Panc1 (cell line): ENCODE data around the gene DCXR. TPM values are rescaled to one million over a fixed set of nuclear protein-coding genes. Genes with fewer than 3 reads are reported as not detected.

Source experiments
- ATAC-seq: fragments of 200-7000 bp; cut with Tn5 transposase; 2 replicates; pipeline ENCODE4 v1.9.1; 2020; ENCODE audit warnings: mild to moderate bottlenecking, moderate library complexity
- BruUV-seq: library from RNA; stranded (reverse); fragments of 400-500 nt; replicated peaks from 2 replicates; lab custom pipeline; 2021; lab: Mats Ljungman, UMichigan
- CTCF ChIA-PET: fragments of 300-600 bp; sonication (Branson Sonifier 250); formaldehyde crosslinking; loops from one replicate; lab custom pipeline; 2022; ENCODE audit warnings: antibody characterized with exemption; lab: Charles Lee
- POLR2A ChIA-PET: fragments of 300-600 bp; sonication (Branson Sonifier 250); formaldehyde crosslinking; loops from one replicate; lab custom pipeline; 2022; ENCODE audit warnings: antibody characterized with exemption; lab: Charles Lee
- DNase-seq: peaks from one replicate; pipeline ENCODE4 v3.0.0-alpha.2; 2010; ENCODE audit warnings: low read depth, low spot score
- H3K27ac ChIP-seq: 2 replicates; pipeline ENCODE4 v1.5.1; 2011; ENCODE audit warnings: mild to moderate bottlenecking, low read length, inconsistent platforms
- H3K27me3 ChIP-seq: fragments of 200-500 bp; sonication (Bioruptor generic); 2 replicates; pipeline ENCODE4 v1.6.0; 2014; ENCODE audit warnings: low read length, inconsistent platforms; ENCODE audit not compliant: control insufficient read depth, insufficient read depth
- H3K36me3 ChIP-seq: fragments of 200-500 bp; sonication (Bioruptor generic); 2 replicates; pipeline ENCODE4 v1.5.1; 2014; ENCODE audit warnings: inconsistent platforms, mild to moderate bottlenecking, low read length, moderate library complexity; ENCODE audit not compliant: control insufficient read depth, insufficient read depth
- H3K4me1 ChIP-seq: 2 replicates; pipeline ENCODE4 v1.5.1; 2011; ENCODE audit warnings: inconsistent platforms, mild to moderate bottlenecking, low read length, moderate library complexity; ENCODE audit not compliant: control insufficient read depth, insufficient read depth
- H3K4me3 ChIP-seq, 2 experiments: 2 replicates each; pipeline ENCODE4 v1.5.1; 2011 to 2012; ENCODE audit warnings: low read depth in 2 of 2, low read length in 2 of 2, mild to moderate bottlenecking in 2 of 2, inconsistent platforms in 1 of 2, moderate library complexity in 1 of 2
- H3K9me3 ChIP-seq: fragments of 200-500 bp; sonication (Bioruptor generic); 2 replicates; pipeline ENCODE4 v1.5.1; 2014; ENCODE audit warnings: low read depth, mild to moderate bottlenecking, inconsistent platforms, low read length, moderate library complexity; ENCODE audit not compliant: control insufficient read depth, insufficient read depth
- POLR2AphosphoS5 ChIP-seq: IDR thresholded peaks from 2 replicates; pipeline ENCODE4 v1.6.1; 2012; ENCODE audit warnings: mild to moderate bottlenecking, low read depth, low read length, moderate library complexity
- SIN3A ChIP-seq: IDR thresholded peaks from 2 replicates; pipeline ENCODE4 v1.6.1; 2012; ENCODE audit warnings: low read depth, mild to moderate bottlenecking, low read length, moderate library complexity, borderline replicate concordance; ENCODE audit not compliant: insufficient read depth
- TCF7L2 ChIP-seq: IDR thresholded peaks from 2 replicates; pipeline ENCODE4 v1.6.1; 2011; ENCODE audit warnings: mild to moderate bottlenecking, low read depth, low read length, inconsistent platforms
- in situ Hi-C: cut with HindIII; loops from 2 replicates; pipeline ENCODE4 v1.10.0; 2016; ENCODE audit warnings: low sequenced_read_pairs, low pct_unique_long_range_greater_than_20kb
- intact Hi-C: fragments of 100-400 bp; cut with micrococcal nuclease; formaldehyde crosslinking; loops from one replicate; pipeline ENCODE4 v1.10.0; 2022; ENCODE audit not compliant: unreplicated experiment
- total RNA-seq: library from RNA; stranded (reverse); gene quantifications from one replicate; pipeline ENCODE4 v1.2.1, GENCODE V29; 2021; ENCODE audit not compliant: unreplicated experiment
- TF ChIP-seq, protein P1 (sequence below): fragments of 450-650 bp; IDR thresholded peaks from 2 replicates; pipeline ENCODE4 v1.5.1; 2017; ENCODE audit warnings: mild to moderate bottlenecking
- TF ChIP-seq, protein P2 (sequence below), 2 experiments: IDR thresholded peaks; 2 replicates each; pipeline ENCODE4 v1.6.1; 2011 to 2012; ENCODE audit warnings: low read depth in 2 of 2, control low read depth in 1 of 2, low read length in 1 of 2, mild to moderate bottlenecking in 1 of 2, moderate library complexity in 1 of 2; ENCODE audit not compliant: insufficient read depth in 1 of 2

DCXR gene
- total RNA-seq, 1 experiment from 2014 or later = 128 TPM

DNA sequence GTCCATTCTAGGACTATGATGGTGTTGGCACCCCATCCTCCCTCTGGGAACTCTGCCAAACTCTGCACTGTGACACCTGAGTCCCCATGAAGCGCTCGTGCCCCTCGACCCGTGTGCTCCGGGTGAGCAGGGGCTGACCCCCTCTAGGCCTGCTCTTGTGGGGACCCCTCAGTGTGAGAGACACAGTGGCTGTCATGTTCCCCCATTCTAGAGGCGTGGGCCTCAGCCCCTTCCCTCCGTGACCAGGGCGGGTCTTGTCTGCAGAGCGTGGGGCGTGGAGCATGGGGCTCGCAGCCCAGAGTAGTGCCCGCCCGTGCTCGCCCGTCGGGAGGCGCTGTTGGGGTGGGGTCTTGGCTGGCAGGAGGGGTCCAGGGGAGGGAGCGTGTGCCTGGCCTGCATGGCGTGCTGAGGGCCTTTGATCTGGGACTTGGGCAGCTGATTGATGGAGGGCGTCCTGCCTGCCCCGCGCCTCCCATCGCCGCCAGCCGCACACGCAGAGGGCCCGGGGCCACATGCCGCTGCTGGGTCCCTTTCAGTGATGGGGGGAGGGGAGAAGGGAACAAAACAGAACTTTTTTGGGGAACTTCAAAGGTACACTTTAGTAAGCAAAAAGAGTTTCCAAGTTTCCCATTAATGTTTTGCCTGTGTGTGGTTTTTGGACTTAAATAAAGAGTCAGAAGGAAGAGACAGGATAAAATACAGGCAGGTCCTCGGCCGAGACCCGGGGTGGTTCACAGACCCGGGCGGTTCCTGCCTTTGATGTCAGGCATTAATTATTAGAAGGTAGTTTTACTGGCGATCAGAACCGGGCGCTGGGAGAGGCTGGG is 37.3 kb downstream of the DCXR start:
- Histone ChIP-seq H3K9me3 (no peaks in the 10 kb centered on the region), H3K4me1 (peaks cover 28% of the 10 kb centered on the region), H3K27me3 (no peaks in the 10 kb centered on the region), H3K27ac (no peak overlapping the region), H3K4me3 (no peak overlapping the region), H3K36me3 (no peaks in the 10 kb centered on the region)
- in situ Hi-C loops (no loop called here), intact Hi-C loops (no loop called here)
- POLR2A ChIA-PET = no interaction called here
- TF ChIP-seq, protein P1, sequence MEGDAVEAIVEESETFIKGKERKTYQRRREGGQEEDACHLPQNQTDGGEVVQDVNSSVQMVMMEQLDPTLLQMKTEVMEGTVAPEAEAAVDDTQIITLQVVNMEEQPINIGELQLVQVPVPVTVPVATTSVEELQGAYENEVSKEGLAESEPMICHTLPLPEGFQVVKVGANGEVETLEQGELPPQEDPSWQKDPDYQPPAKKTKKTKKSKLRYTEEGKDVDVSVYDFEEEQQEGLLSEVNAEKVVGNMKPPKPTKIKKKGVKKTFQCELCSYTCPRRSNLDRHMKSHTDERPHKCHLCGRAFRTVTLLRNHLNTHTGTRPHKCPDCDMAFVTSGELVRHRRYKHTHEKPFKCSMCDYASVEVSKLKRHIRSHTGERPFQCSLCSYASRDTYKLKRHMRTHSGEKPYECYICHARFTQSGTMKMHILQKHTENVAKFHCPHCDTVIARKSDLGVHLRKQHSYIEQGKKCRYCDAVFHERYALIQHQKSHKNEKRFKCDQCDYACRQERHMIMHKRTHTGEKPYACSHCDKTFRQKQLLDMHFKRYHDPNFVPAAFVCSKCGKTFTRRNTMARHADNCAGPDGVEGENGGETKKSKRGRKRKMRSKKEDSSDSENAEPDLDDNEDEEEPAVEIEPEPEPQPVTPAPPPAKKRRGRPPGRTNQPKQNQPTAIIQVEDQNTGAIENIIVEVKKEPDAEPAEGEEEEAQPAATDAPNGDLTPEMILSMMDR = no peak
- TF ChIP-seq TCF7L2 = peak; percentile 50
- TF ChIP-seq SIN3A = no peak
- TF ChIP-seq, protein P2, sequence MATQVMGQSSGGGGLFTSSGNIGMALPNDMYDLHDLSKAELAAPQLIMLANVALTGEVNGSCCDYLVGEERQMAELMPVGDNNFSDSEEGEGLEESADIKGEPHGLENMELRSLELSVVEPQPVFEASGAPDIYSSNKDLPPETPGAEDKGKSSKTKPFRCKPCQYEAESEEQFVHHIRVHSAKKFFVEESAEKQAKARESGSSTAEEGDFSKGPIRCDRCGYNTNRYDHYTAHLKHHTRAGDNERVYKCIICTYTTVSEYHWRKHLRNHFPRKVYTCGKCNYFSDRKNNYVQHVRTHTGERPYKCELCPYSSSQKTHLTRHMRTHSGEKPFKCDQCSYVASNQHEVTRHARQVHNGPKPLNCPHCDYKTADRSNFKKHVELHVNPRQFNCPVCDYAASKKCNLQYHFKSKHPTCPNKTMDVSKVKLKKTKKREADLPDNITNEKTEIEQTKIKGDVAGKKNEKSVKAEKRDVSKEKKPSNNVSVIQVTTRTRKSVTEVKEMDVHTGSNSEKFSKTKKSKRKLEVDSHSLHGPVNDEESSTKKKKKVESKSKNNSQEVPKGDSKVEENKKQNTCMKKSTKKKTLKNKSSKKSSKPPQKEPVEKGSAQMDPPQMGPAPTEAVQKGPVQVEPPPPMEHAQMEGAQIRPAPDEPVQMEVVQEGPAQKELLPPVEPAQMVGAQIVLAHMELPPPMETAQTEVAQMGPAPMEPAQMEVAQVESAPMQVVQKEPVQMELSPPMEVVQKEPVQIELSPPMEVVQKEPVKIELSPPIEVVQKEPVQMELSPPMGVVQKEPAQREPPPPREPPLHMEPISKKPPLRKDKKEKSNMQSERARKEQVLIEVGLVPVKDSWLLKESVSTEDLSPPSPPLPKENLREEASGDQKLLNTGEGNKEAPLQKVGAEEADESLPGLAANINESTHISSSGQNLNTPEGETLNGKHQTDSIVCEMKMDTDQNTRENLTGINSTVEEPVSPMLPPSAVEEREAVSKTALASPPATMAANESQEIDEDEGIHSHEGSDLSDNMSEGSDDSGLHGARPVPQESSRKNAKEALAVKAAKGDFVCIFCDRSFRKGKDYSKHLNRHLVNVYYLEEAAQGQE (IDR thresholded peaks at IDR 0.05; ENCODE audit: insufficient read depth in 1 of 2, low read depth in 2 of 2, low read length in 1 of 2) = no peak
- TF ChIP-seq POLR2AphosphoS5 = no peak
- CTCF ChIA-PET = no interaction called here
- DNase-seq (no peak), ATAC-seq (no peak)
- no TSS peak for BruUV-seq

DNA sequence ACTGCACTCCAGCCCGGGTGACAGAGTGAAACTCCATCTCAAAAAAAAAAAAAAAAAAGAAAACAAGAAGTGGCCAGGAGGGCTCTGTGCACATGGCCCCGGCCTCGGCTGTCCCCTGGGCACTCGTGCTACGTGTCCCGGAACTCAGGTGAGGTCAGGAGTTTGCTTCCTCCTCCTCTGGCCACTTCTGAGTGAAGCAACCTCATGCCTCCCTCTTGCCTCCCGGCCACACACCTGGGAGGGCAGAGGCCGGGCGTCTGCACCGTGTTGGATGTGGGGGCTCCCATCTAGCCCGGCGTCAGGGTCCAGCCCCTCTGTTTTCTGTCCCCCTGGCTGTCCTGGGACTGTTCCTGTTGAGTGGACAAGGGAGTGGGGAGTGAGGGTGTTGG is 37.9 kb downstream of the DCXR start:
- Histone ChIP-seq H3K27ac (no peak overlapping the region), H3K4me1 (peaks cover 22% of the 10 kb centered on the region), H3K36me3 (no peaks in the 10 kb centered on the region), H3K4me3 (no peak overlapping the region), H3K9me3 (no peaks in the 10 kb centered on the region), H3K27me3 (no peaks in the 10 kb centered on the region)
- intact Hi-C loops = no loop called here
- in situ Hi-C loops = no loop called here
- TF ChIP-seq TCF7L2 (no peak), POLR2AphosphoS5 (no peak), SIN3A (no peak)
- TF ChIP-seq, protein P2 (IDR thresholded peaks at IDR 0.05; ENCODE audit: insufficient read depth in 1 of 2, low read depth in 2 of 2, low read length in 1 of 2) = no peak
- TF ChIP-seq, protein P1 = no peak
- DNase-seq (no peak), ATAC-seq (no peak)
- CTCF ChIA-PET = interaction anchor here (0.7 kb wide), 1 partner anchor 1761 kb away, joined by 5 read pairs; no protein-coding TSS in a partner anchor
- POLR2A ChIA-PET = no interaction called here
- BruUV-seq = no TSS peak
